GM19372 (cell line): ENCODE data around the gene COQ8A.

ENCODE experiments used
- ATAC-seq: cut with Tn5 transposase; IDR thresholded peaks from one replicate; pipeline ENCODE4 v1.9.1; 2021; ENCODE audit warnings: mild to moderate bottlenecking, low read depth, moderate library complexity; ENCODE audit not compliant: unreplicated experiment

Gene COQ8A

DNA sequence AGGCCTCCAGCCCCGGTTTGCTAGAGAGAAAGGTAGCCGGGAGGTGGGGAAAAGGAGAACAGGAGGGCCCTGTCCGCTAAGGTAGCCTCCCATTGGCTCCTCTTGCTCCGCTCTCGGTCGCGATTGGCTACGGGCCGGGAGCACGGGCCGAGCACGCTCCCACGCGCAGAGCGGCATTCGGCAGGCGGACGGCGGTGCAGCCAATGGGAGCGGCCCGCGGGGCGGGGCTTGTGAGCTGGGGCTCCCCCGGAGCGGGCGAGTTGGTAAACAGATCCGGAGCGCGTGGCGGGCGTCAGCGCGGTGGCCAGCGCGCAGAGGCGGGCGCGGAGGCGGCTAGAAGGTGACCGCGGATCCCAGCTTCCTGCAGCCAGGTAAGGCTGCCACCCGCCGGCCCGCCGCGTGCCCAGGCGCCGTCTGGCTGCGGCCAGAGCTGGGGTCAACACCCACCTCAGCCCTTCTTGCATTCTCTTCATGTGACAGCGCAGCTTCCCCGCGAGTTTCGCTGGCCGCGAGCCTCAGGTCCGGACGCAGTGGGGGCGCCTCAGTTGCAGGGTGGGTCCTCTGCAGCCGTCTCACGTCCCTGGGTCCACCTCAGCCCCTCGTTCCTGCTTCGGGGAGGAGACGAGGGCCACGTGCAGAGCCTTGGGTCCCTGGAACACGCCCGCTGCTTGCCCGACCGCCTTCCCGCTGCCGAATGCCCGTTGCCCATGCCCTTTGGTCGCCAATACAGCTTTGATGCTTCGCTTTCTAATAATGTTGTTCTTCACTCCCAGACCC is at the start of gene COQ8A:
Gene COQ8A, plus strand, starts transcription at position 266 of the 777 bp plus-strand sequence. CDS start 21,092 bp downstream, outside the sequence.
- ATAC-seq, result peak; percentile 90

DNA sequence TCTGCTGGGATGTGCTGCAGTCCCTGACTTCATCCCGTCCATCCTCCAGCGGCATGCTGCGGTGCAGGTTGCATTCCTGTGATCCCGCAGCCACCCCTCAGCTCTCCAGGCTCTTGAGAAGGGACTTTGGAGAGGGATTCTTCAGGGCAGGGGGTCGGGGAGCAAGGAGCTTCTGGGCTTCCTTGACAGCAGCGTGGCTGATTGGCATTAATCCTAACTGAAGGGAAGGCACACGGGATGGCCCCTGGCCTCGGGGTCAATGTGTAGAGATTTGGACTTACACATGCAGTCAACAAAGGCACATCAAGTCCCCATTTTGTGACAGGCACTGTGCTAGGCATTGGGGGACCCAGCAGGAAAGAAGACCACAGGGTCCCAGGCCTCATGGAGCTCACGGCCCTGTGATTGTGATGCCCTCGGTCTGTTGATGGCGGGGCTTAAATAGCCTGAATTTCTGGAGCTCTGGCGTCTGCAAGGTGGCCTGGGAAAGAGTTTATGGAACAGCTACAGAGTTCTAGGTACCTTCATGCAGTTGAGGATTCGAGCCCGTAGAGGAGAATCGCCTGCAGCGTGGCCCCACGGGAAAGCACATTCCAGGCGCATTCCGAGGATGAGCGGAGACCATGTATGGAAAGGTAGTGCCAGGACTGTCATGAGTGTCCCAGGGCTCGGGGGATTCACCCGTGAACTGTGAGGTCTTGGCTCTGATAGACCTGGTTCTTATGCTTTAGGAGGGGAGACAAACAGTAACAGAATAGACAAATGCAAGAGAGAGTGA is 49.6 kb upstream of the COQ8A start:
- no peak for ATAC-seq

DNA sequence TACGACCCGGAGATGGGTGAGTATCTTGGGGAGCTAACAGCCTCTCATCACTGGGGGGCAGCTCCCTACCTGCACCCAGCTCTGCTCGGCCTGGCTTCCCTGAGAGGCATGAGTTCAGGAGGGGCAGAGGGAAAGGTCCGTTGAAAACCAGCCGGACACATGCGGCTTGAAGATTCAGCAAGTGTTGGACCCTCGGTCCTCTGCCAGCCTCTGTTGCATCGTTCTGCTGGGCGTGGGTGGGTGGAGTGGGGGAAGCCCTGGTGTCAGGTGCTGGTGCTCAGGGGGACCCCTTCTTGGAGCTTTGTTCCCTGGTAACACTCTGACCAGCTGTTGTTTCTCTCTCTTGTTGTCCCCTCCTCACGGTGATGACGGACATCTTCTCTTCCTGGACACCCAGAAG is 48.7 kb upstream of the COQ8A start:
- ATAC-seq, result no peak

DNA sequence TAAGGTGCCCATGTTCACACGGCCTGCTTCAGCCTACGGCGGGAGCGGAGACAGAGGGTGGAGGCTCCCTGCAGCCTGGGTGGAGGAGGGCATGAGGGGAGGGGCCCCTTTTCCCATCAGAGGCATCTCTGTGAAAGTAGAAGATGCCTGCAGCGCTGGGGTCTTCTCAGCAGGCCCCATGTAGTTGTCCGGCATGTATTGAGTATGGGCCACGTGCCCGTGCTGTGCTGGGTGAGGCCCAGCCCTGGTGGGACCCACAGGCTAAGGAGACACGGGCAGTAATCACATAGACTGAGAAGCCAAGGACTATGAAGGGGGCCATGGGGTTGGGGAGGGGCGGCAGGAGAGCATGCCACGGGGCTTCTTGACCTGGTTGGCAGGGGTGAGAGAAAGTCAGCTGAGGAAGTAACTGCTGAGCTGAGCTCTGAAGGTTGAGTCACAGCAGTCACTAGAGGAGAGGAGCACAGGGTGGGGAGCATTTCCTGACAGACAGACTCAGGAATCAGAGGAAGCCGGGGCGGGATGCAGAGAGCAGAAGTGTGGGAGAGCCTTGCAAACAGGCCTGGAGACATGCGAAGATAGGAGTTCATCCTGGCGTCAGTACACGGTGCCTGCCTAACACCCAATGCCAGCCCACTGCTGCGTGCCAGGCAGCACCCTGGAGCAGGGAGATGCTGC is 48.1 kb upstream of the COQ8A start:
- ATAC-seq, result no peak

DNA sequence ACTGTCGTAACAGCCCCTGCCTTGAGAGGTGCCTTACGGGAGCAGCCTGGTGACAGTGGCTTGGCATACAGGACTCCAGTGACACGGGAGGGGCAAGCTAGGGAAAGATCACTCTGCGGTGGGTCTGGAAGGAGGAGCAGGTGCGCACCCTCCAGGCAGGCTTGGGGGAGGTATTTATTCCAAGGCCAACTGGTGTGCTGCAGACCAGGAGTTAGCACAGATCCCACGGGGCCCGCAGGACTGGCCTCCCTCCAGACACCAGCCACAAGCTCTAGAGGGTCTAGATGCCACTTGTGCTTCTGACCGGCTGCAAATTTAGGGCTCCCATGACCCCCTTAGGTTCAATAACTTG is 47.6 kb upstream of the COQ8A start:
- no peak for ATAC-seq

DNA sequence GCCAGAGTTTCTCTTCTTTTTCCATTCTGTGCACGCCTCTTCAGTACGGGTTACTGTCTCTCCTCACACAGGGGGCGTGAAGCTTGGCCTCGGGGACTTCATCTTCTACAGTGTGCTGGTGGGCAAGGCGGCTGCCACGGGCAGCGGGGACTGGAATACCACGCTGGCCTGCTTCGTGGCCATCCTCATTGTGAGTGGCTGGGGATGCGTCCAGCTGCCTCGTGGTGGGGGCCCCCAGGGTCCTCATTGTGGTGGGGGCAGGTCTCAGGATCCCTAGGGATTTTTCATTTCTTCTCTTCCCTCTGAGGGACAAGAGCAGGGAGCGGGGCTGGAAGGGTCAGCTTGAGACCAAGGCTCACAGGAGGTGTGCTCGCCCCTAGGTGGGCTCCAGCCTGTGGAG is 46.2 kb upstream of the COQ8A start:
- no peak for ATAC-seq

DNA sequence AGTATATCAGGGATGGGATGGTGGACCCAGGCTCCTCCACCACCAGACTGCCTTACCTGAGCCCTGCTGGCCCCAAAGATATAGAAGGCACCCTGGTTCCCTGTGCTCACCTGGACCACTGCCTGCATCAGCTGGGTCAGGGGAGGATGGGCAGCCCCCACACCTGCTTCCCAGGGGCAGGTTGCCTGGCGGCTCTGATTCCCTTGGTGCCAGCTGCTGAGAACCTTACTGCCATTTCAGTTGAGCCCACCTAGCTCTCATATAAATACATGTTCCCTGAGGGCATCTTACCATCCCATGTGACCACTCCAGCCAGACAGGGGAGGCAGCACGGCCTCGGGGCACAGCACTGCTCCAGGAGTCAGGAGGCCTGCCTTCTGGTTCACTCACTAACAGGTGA is 45.3 kb upstream of the COQ8A start:
- ATAC-seq, result no peak

DNA sequence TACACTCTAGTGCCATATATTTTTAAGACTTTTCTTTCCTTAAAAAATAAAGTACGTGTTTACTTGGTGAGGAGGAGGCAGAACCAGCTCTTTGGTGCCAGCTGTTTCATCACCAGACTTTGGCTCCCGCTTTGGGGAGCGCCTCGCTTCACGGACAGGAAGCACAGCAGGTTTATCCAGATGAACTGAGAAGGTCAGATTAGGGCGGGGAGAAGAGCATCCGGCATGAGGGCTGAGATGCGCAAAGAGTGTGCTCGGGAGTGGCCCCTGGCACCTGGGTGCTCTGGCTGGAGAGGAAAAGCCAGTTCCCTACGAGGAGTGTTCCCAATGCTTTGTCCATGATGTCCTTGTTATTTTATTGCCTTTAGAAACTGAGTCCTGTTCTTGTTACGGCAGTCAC is 44.5 kb upstream of the COQ8A start:
- no peak for ATAC-seq

DNA sequence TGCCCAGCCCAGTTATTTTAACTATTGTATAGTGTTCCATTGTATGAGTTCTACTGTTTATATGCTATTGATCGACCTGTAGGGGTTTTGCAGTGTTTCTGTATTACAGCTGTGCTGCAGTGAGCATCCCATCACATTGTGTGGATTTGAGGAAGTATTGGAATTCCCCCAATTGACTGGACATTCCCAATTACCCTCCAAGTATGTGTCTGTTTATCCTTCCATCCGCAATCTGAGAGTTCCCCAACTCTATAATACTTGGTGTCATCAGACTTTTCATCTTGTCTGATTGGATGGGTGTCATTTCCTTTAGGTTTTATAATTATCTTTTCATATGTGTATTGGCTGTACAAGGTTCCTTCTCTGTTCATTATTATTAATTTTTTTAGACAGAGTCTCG is 41.8 kb upstream of the COQ8A start:
- no peak for ATAC-seq

DNA sequence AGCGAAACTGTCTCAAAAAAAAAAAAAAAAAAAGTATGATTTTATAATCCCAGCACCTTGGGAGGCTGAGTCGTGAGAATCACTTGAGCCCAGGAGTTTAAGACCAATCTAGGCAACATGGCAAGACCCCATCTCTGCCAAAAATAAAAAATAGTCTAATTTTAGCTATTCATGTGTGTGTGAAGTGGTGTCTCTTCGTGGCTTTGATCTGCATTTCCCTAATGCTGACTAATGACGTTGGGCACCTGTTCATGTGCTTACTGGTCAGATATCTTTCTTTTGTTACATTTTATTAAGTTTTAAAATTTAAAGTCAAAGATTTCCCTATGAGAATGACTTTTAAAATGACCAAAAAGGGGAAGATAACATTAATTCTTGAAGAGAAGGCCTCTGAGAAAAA is 38.7 kb upstream of the COQ8A start:
- no peak for ATAC-seq

DNA sequence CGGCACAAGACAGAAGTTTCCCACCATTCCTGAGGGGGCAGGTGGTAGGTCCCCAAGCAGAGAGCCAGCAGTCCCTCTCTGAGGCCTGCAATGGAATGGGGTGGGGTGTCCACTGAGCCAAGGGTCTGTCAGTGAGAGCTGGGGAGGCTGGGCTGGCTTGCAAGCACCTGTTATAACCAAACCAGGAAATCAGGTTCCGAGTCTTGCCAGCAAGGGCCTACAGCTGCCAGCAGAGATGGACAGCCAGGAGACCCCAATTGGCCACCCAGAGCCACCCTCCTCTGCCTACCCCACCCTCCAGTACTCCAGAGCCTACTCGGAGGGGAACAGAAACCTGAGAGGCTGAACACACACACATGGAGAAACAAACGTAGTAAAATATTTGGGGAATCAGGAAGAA is 37.5 kb upstream of the COQ8A start:
- ATAC-seq, result no peak

DNA sequence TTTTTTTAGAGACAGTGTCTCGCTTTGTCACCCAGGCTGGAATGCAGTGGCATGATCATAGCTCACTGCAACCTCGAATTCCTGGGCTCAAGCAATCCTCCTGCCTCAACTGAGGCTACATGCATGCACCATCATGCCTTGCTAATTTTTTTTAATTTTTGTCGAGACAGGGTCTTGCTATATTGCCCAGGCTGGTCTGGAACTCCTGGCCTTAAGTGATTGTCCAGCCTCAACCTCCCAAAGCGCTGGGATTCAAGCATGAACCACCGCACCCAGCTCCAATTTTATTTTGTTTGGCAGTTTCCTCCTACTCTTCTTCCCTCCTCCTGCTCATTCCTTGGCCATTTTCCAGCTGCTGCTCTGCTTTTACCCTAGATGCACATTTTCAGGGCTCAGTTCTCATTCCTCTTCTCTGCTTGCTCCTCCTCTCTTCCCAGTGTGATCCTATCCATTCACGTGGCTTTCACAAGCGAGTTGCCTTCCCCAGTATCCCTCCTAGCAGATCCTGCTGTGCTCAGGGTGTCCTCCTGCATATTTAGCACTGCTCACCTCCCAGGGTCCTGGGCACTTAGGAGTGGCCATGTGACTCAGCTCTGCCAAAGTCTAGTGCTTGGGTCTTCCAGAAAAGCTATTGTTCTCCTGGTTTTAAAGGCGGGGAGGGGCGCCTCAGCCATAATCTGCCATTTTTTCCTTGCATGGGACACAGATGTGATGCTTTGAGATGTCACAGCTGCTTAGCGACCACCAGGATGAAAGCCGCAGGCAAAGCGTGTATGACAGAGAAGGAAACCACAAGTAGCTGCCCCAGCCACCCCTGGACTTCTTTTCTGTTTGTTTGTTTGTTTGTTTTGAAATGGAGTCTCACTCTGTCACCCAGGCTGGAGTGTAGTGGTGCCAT is 36.0 kb upstream of the COQ8A start:
- ATAC-seq, result no peak

DNA sequence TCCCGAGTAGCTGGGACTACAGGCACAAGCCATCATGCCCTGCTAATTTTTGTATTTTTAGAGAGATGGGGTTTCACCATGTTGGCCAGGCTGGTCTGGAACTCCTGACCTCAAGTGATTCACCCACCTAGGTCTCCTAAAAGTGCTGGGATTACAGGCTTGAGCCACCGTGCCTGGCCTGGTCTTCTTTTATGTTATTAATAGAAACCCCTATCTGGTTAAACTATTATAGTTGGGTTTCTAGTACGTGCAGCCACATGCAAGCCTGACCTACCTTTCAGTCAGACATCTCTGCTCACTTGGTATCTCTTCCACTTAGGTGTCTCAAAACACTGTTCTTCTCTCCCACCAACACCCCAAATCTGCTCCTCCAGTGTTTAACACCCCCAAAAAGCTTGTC is 35.3 kb upstream of the COQ8A start:
- no peak for ATAC-seq

DNA sequence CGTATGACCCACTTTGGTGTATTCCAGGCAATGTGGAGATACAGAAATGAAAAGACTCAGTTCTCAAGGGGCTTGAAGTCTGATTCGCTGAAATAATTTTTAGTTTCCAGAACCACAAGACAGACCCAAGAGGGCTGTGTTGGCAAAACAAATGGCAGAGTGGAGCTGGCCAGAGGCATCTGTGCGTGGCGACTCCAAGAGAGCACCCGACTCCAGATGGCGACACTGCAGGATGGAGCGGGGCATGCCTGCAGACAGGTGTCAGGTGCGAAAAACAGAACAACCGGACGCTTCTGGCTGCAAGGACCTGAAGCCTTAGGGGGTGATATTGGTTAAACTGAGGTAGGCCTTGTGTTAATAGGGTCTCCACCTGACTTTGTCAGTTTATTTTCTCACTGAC is 31.7 kb upstream of the COQ8A start:
- ATAC-seq, result no peak

DNA sequence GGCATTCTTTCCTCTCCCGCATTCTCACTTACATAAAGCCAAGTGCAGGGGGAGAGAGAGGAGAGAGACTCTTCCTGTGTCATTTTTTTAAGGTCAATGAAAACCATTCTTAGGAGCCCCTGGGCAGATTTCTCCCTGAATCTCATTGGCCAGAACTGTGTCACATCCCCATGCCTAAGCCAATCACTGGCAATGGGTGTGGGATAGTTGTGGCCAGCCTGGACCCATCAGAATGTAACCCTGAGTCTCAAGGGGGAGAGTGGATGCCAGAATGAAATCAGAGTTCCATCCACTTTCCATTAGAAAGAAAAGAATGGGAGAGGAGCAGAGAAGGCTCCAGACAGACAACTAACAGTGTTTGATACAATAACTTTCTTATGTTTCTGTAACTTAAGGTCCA is 31.2 kb upstream of the COQ8A start:
- no peak for ATAC-seq

DNA sequence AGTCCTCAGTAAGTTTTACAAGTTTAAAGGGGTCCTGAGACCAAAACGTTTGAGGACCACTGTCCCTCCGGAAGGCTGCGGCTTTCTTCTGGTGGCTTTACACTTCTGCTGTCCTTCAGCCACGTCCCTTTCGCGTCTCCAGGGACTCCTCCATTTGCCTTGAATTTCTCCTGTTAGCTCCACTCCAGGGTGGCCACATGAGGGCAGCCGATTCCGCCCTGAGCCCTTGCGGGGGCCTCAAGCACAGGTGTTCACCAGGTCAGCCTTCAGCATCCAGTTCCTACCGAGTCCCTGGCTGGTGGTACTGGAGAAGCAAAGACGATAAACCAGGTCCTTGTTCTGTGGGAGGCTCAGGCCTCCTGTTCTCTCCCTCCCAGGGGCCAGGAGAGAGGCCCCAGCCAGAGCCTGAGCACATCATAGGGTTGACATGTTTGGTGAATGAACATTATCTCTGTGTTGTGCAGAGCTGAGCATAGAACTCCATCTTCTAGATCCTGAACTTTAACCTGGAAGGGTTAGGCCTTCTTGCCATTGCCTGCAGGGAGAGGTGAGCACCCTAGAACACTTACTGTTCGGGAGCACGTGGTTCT is 27.4 kb upstream of the COQ8A start:
- no peak for ATAC-seq

DNA sequence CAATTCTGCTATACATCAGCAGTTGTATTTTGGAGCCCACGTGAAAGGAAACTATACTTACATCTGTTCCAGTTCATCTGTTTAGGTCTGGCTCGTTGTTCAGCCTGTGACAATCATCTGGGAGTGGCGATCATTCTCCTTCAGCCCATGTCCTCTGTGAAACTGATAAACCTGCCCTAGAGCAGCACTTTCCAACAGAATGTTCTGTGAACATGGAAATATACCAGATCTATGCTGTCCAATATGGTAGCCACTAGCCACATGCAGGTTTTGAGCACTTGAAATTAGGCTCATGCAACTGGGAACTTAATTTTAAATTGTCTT is 24.5 kb upstream of the COQ8A start:
- ATAC-seq, result peak; percentile 18

DNA sequence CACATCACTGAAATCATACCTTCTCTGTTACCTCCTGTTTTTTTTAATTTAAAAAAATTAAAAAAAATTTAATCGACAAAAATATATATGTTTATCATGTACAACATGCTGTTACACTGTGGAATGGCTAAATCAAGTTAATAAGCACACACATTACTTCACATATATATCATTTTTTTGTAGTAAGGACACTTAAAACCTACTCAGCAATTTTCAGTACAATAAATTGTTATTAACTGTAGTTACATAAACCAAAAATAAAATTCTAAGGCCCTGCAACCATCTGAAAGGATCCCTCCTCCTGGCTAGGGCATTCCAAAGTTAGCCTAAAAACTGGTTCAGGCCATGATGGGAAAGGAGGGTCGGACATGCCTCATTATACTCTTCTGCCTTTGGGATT is 23.6 kb upstream of the COQ8A start:
- no peak for ATAC-seq

DNA sequence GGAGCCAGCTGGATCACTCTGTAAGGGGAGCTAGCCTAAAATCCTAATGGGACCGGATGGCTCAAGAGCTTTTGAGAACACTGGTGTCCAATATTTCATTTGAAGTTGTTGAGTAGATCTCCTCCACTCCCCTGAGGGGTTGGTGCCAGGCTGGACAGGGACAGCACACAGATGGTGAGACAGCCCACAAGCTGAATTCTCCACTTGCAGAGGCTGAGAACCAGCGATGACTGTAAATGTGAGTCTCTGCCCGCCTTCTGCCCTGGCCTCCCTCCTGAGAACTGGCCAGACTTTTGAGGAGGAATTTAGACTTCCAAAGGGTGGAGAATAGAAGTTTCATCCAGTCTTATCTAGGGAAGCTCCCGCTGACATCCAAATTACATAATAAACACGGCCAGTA is 20.5 kb upstream of the COQ8A start:
- ATAC-seq, result no peak

DNA sequence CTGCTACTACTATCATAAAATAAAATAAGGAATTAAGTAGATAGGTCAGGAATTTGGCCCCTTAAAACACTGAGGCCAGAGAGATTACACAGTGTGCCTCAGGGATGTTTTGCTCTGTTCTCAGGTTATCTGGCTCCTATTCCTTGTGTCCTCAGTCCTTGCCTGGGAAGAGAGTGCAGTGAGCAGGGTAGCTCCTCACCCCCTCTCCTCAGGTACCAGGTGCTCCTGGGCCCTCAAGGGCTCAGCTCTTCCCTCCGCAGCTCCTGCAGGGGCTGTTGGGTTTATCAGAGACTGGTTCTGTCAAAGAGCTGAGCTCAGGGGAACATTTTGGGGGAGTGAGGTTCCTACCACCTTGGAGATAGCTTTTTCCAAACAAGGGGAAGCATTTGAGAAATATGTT is 20.1 kb upstream of the COQ8A start:
- no peak for ATAC-seq
